Neural progenitor cell (in vitro differentiated cells): ENCODE results near the gene PATZ1.

Experiments used
- EZH2 ChIP-seq: fragments of 200-600 bp; sonication (generic); IDR thresholded peaks from 2 replicates; pipeline ENCODE4 v1.6.1; 2017; ENCODE audit warnings: antibody characterized with exemption, mild to moderate bottlenecking, moderate library complexity
- TF ChIP-seq, protein P1 (sequence below): fragments of 200-600 bp; sonication (generic); IDR thresholded peaks from 2 replicates; pipeline ENCODE4 v1.5.1; 2017; ENCODE audit warnings: antibody characterized with exemption, mild to moderate bottlenecking

DNA sequence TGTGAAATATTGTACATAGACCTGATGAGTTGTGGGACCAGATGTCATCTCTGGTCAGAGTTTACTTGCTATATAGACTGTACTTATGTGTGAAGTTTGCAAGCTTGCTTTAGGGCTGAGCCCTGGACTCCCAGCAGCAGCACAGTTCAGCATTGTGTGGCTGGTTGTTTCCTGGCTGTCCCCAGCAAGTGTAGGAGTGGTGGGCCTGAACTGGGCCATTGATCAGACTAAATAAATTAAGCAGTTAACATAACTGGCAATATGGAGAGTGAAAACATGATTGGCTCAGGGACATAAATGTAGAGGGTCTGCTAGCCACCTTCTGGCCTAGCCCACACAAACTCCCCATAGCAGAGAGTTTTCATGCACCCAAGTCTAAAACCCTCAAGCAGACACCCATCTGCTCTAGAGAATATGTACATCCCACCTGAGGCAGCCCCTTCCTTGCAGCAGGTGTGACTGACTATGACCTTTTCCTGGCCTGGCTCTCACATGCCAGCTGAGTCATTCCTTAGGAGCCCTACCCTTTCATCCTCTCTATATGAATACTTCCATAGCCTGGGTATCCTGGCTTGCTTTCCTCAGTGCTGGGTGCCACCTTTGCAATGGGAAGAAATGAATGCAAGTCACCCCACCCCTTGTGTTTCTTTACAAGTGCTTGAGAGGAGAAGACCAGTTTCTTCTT, 66.2 kb downstream of the PATZ1 start:
- TF ChIP-seq, protein P1, sequence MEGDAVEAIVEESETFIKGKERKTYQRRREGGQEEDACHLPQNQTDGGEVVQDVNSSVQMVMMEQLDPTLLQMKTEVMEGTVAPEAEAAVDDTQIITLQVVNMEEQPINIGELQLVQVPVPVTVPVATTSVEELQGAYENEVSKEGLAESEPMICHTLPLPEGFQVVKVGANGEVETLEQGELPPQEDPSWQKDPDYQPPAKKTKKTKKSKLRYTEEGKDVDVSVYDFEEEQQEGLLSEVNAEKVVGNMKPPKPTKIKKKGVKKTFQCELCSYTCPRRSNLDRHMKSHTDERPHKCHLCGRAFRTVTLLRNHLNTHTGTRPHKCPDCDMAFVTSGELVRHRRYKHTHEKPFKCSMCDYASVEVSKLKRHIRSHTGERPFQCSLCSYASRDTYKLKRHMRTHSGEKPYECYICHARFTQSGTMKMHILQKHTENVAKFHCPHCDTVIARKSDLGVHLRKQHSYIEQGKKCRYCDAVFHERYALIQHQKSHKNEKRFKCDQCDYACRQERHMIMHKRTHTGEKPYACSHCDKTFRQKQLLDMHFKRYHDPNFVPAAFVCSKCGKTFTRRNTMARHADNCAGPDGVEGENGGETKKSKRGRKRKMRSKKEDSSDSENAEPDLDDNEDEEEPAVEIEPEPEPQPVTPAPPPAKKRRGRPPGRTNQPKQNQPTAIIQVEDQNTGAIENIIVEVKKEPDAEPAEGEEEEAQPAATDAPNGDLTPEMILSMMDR: no peak
- TF ChIP-seq EZH2: no peak
